Skeletal muscle satellite cell (primary cell): ENCODE data around the gene OTOP2.

Experiments used
- H3K27me3 ChIP-seq: 2 replicates; pipeline ENCODE4 v1.7.0; 2013; ENCODE audit warnings: low read length; ENCODE audit not compliant: control insufficient read depth, insufficient read depth
- H3K36me3 ChIP-seq: 2 replicates; pipeline ENCODE4 v1.7.0; 2013; ENCODE audit warnings: mild to moderate bottlenecking, control low read depth, low read length; ENCODE audit not compliant: insufficient read depth
- H3K4me1 ChIP-seq: 2 replicates; pipeline ENCODE4 v1.7.0; 2013; ENCODE audit warnings: low read length; ENCODE audit not compliant: control insufficient read depth, insufficient read depth
- H3K4me2 ChIP-seq: 2 replicates; pipeline ENCODE4 v1.7.0; 2013; ENCODE audit warnings: mild to moderate bottlenecking, low read length
- H3K4me3 ChIP-seq: 2 replicates; pipeline ENCODE4 v1.7.0; 2013; ENCODE audit warnings: low read length
- H3K9ac ChIP-seq: 2 replicates; pipeline ENCODE4 v1.7.0; 2013; ENCODE audit warnings: mild to moderate bottlenecking, low read depth, low read length, moderate library complexity
- H3K9me3 ChIP-seq: replicated peaks from 2 replicates; pipeline ENCODE4 v1.7.0; 2013; ENCODE audit warnings: mild to moderate bottlenecking, control low read depth, low read length

OTOP2 gene

DNA sequence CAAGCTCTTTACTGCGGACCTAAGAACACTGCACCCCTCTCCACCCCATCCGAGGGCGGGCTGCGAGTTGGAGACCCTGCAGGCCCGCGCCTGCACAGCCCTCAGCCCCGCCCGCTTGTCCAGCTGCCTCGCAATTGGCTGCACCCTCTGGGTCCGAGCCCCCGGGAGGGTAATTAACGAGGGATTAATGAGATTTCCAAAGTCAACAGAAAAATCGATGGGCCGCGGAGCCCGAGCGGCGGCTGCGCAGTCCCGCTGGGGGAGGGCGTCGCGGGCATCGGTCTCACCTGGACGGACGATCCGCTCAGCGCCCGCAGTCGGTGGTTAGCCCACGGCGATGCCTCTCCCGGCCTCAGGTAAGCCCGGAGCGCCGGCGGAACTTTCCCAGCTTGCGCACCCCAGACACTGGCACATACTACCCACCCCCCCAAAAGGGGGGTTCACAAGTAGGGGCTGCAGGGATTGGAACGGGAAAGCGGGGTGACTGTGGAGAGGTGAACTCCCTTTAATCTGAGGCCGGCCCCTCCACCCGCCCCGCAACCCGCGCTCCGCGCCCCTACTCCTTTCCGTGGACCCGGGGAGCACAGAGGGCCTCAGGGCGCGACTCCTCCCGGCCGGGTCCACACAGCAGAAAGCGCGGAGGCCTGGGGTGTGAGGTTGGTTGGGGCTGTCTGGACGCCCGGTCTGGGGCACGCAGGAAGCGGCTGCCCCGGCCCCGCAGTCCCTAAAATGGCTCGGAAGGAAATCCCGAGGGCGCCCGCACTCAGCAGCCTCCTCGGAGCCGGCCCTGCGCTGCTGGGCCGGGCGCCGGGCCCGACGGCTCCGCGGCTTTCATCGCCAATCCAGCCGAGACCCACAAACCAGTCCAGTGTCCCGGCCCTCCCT is 11.8 kb downstream of the OTOP2 start, which contains the start of gene OTOP3:
TSS of gene OTOP3 (plus strand) at position 314 of the 885 bp plus-strand sequence. CDS start at position 338, 24 bp downstream.
- Histone ChIP-seq H3K4me1 (no peaks in the 10 kb centered on the region), H3K4me3 (no peak within 1 kb of the TSS), H3K27me3 (peaks cover 83% of the 10 kb centered on the region), H3K4me2 (no peak within 1 kb of the TSS), H3K9ac (no peak within 1 kb of the TSS), H3K36me3 (no peaks in the 10 kb centered on the region), H3K9me3 (no peaks in the 10 kb centered on the region)

DNA sequence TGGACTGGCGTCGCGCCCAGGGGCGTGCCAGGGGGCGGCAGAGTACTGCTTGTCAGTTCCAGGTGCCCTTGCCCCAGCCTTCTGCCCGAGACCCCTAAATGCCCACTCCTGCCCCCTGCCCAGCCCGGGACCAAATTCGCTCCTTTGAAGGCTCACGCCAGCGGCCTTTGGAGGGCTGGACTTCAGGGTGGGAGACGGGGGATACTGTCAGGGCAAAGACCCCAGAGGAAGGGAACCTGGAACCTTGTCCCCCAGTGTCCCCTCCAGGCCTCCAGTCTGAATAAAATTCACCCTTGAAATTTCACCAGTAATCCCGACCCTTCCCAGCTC is 12.4 kb downstream of the OTOP2 start:
- Histone ChIP-seq H3K9me3 (no peaks in the 10 kb centered on the region), H3K27me3 (peaks cover 83% of the 10 kb centered on the region), H3K4me1 (no peaks in the 10 kb centered on the region), H3K9ac (no peak overlapping the region), H3K36me3 (no peaks in the 10 kb centered on the region), H3K4me2 (no peak overlapping the region), H3K4me3 (no peak overlapping the region)

DNA sequence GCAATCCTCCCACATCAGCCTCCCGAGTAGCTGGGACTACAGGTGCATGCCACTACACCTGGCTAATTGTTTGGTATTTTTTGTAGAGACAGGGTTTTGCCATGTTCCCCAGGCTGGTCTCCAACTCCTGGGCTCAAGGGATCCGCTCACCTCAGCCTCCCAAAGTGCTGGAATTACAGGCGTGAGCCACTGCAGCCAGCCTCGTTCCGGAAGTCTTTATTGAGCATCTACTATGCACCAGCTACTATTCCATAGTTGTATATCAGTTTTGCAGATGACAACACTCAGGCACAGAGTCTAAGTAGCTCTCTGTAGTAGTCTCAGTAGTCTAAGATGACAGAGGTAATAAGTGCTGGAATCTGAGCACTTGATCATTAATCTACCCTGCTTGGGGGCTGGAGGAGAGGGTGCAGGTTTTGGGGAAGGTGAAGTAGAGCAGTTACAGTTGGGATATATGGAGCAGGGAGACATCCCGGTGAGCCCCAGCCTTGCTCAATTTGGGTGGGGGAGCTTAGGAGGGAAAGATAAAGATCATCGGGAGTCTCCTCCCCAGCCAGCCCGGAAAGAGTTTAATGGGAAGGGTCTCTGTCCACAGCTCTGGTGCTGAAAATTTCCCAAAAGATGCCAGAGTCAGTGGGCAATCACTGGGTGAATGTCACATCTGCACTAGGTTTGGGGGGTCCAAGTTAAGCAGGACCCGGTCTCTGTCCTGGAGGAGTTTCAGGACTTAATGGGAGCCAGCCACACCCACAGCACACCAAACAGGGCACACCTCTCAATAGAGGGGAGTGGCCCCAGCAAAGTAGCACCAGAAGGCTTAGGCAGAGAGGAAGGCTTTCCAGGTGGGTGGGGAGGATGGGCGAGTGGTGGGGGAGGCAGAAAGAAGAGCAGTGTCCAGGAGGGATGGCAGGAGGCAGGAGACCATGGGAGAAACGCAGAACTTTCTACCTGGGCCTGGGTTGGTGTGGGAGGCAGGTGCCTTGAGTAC is 13.3 kb downstream of the OTOP2 start:
- Histone ChIP-seq H3K4me3 (no peak overlapping the region), H3K9me3 (no peaks in the 10 kb centered on the region), H3K36me3 (no peaks in the 10 kb centered on the region), H3K4me1 (no peaks in the 10 kb centered on the region), H3K9ac (no peak overlapping the region), H3K27me3 (peaks cover 84% of the 10 kb centered on the region), H3K4me2 (no peak overlapping the region)

DNA sequence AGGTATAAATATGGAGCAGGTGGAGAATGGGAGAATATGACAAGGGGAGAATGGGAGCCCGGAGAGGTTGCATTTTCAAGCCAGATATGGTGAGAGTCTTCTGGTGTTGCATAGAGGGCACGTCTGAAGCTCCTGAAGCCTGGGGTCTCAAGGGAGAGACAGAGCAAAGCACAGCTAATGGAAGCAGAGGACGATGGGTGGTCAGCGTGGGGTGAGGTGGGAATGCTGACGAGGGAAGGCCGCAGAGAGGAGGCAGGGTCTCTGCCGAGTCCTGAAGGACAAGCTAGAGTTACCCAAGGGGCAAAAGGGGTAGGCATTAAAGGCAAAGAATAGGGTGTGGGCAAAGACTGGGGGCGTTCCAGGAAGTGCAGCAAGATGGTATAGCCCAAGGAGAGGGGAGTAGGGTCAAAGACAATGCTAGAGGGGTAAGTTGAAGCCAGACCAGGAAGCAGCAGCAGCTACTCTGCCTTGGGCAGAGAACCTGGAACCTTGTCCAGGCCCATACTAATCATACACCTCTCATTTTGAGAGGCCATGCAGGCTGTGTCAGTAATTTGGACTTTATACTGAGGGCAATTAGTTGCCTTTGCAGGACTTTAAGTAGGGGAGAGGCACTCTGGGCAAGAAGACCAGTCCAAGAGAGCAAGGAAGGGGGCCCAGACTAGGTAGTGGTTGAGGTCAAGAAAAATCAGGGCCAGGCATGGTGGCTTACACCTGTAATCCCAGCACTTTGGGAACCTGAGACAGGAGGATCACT is 14.3 kb downstream of the OTOP2 start:
- Histone ChIP-seq H3K4me2 (no peak overlapping the region), H3K4me3 (no peak overlapping the region), H3K27me3 (peaks cover 83% of the 10 kb centered on the region), H3K36me3 (no peaks in the 10 kb centered on the region), H3K9me3 (no peaks in the 10 kb centered on the region), H3K9ac (no peak overlapping the region), H3K4me1 (no peaks in the 10 kb centered on the region)

DNA sequence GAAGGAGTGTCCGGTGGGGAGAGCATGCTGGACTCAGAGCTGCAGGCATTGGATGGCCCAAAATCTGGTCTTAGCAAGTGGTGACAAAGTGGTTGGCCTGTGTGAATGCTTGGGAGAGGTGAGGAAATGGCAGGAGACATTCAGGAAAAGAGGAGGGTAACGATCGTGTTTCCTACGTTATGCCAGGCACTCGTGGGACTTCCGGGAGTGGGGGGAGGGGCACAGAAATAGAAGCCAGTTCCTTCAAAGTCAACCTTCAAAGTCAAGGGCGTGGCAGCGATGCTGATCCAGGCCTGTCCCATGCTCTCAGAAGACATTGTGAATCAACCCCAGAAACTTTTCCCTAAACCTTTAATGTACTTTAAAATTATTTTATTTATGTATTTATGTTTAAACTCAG is 15.5 kb downstream of the OTOP2 start:
- peaks cover 82% of the 10 kb centered on the region for H3K27me3 ChIP-seq
- no peak overlapping the region for H3K9ac ChIP-seq
- no peaks in the 10 kb centered on the region for H3K36me3 ChIP-seq
- H3K4me2 ChIP-seq = no peak overlapping the region
- no peaks in the 10 kb centered on the region for H3K4me1 ChIP-seq
- H3K9me3 ChIP-seq = no peaks in the 10 kb centered on the region
- H3K4me3 ChIP-seq = no peak overlapping the region

DNA sequence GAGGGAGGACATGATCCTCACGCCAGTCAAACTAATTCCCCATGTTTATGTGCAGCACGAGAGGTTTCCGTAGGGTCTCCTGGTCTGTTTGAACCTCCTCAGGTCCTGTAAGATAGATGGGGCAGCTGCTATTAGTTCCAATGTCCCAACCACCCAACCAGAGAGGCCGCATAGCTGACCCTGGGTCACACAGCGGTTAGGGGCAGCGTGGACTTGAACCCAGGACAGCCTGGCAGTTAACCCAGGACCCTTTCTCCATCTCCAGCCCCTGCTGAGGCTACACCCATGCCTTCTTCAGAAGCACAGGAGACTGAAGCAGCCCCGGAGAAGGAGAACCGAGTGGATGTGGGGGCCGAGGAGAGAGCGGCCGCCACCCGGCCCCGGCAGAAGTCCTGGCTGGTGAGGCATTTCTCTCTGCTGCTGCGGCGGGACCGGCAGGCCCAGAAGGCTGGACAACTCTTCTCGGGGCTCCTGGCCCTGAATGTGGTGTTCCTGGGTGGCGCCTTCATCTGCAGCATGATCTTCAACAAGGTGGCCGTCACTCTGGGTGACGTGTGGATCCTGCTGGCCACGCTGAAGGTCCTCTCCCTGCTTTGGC is 17.2 kb downstream of the OTOP2 start:
- Histone ChIP-seq H3K4me2 (no peak overlapping the region), H3K27me3 (peaks cover 80% of the 10 kb centered on the region), H3K9me3 (no peaks in the 10 kb centered on the region), H3K36me3 (no peaks in the 10 kb centered on the region), H3K9ac (no peak overlapping the region), H3K4me3 (no peak overlapping the region), H3K4me1 (no peaks in the 10 kb centered on the region)

DNA sequence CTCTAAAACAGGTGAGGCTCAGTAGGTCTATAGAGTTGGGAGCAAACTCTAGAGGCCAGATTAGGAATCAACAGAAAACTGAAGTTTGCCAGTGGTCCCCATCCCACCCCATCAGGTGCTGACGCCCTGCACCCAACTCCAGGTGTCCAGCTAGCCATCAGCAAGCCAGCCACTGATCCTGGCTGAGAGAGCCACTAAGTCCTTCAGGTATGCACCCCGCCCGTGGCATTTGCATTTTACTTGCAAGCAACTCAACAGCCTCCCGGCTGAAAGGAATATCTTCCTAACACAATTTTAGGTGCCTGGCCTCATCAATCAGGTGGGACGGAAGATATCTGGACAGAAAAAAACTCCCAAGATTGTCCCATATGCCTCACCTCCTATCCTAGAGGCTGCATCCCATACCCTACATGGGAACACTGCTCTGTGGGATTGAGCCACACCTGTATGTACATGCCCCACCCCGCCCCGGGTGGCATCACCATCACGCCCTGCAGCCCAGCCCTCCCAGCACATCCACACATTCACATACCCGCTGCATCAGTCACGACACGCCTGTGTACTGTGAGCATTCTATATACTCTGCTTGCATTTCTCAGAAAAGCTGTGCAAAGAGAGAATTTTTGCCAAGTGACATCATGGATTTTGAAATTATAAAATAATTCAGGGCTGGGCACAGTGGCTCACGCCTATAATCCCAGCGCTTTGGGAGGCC is 19.9 kb downstream of the OTOP2 start:
- Histone ChIP-seq H3K9ac (no peak overlapping the region), H3K9me3 (no peaks in the 10 kb centered on the region), H3K4me1 (no peaks in the 10 kb centered on the region), H3K36me3 (no peaks in the 10 kb centered on the region), H3K4me2 (no peak overlapping the region), H3K27me3 (peaks cover 77% of the 10 kb centered on the region), H3K4me3 (no peak overlapping the region)

DNA sequence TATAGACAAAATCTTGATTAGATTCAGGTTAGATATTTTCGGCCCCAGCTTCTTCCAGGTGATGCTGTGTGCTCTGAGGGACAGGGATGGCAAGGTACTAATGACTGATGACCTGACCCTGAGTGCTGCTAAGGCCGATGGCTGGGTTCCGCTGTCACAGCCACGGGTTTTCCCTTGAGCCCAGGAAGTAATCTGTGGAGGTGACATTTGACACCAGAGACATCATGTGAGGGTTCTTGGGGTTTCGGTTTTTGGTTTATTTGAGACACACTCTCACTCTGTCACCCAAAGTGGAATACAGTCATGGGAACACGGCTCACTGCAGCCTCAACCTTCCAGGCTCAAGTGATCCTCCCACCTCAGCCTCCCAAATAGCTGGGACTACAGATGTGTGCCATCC is 21.5 kb downstream of the OTOP2 start:
- Histone ChIP-seq H3K27me3 (peaks cover 83% of the 10 kb centered on the region), H3K9me3 (no peaks in the 10 kb centered on the region), H3K4me2 (no peak overlapping the region), H3K9ac (no peak overlapping the region), H3K4me3 (no peak overlapping the region), H3K4me1 (no peaks in the 10 kb centered on the region), H3K36me3 (no peaks in the 10 kb centered on the region)

DNA sequence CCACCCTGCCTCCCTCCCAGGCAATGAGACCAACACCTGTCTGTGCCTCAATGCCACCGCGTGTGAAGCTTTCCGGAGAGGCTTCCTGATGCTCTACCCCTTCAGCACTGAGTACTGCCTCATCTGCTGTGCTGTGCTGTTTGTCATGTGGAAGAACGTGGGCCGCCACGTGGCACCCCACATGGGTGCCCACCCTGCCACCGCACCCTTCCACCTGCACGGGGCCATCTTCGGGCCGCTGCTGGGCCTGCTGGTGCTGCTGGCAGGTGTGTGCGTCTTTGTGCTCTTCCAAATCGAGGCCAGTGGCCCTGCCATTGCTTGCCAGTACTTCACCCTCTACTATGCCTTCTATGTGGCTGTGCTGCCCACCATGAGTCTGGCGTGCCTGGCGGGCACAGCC is 22.6 kb downstream of the OTOP2 start:
- Histone ChIP-seq H3K9me3 (no peaks in the 10 kb centered on the region), H3K9ac (no peak overlapping the region), H3K4me1 (no peaks in the 10 kb centered on the region), H3K36me3 (no peaks in the 10 kb centered on the region), H3K27me3 (peaks cover 83% of the 10 kb centered on the region), H3K4me2 (no peak overlapping the region), H3K4me3 (no peak overlapping the region)

DNA sequence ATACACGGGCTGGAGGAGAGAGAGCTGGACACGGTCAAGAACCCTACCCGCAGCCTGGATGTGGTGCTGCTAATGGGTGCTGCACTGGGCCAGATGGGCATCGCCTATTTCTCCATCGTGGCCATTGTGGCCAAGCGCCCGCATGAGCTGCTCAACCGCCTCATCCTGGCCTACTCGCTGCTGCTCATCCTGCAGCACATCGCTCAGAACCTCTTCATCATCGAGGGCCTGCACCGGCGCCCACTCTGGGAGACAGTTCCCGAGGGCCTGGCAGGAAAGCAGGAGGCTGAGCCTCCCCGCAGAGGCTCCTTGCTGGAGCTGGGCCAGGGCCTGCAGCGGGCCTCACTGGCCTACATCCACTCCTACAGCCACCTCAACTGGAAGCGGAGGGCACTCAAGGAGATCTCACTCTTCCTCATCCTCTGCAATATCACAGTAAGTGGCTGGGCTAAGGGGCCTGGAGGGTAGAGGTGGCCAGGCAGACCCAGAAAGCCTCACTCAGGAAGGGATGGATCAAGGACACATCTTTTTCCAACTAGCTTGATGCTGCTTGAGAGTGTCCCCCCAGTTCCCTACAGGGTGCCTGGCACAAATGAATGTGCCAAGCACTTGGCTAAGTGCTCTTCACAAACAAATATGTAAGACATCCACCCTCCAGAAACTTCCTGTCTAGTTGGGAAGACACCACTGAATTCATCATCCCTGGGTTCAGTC is 23.1 kb downstream of the OTOP2 start:
- no peaks in the 10 kb centered on the region for H3K36me3 ChIP-seq
- H3K4me2 ChIP-seq = no peak overlapping the region
- H3K27me3 ChIP-seq = peaks cover 81% of the 10 kb centered on the region
- no peak overlapping the region for H3K9ac ChIP-seq
- H3K9me3 ChIP-seq = no peaks in the 10 kb centered on the region
- H3K4me1 ChIP-seq = no peaks in the 10 kb centered on the region
- H3K4me3 ChIP-seq = no peak overlapping the region
